Endothelial cell of umbilical vein (primary cell): Measurements from ENCODE around the gene CD27. TPM values are rescaled to one million over a fixed set of nuclear protein-coding genes. Genes with fewer than 3 reads are reported as not detected.

Experiments used
- BruUV-seq: library from RNA; stranded (reverse); fragments of 400-500 nt; replicated peaks from 2 replicates; lab custom pipeline; 2021; lab: Mats Ljungman, UMichigan
- CTCF ChIA-PET: fragments of 300-600, 350-600 bp; sonication (Branson Sonifier 250); formaldehyde crosslinking; loops from one replicate; lab custom pipeline; 2021; ENCODE audit warnings: antibody characterized with exemption, inconsistent platforms; lab: Charles Lee
- POLR2A ChIA-PET: fragments of 300-600, 350-600 bp; sonication (Branson Sonifier 250); formaldehyde crosslinking; loops from one replicate; lab custom pipeline; 2021; ENCODE audit warnings: antibody characterized with exemption, inconsistent platforms; lab: Charles Lee
- DNase-seq: peaks from one replicate; pipeline ENCODE4 v3.0.0-alpha.2; 2011; ENCODE audit warnings: low read depth, low spot score
- FAIRE-seq: peaks from 2 replicates; lab custom pipeline; 2011; peaks lifted over from hg19 to GRCh38; lab: Jason Lieb, UNC
- H2AFZ ChIP-seq: 2 replicates; pipeline ENCODE4 v1.6.0; 2012; ENCODE audit warnings: low read depth, low read length, control low read depth, inconsistent platforms
- H3K27ac ChIP-seq: 2 replicates; pipeline ENCODE4 v1.5.1; 2011; ENCODE audit warnings: low read depth, mild to moderate bottlenecking, control low read depth, low read length, moderate library complexity; ENCODE audit not compliant: insufficient read depth
- H3K27me3 ChIP-seq, 2 experiments: 2 replicates each; pipeline versions ENCODE4 v1.6.0 to v1.6.1; 2011; ENCODE audit warnings: low read length in 2 of 2, mixed read lengths in 1 of 2; ENCODE audit not compliant: control insufficient read depth in 2 of 2, insufficient read depth in 2 of 2
- H3K36me3 ChIP-seq, 2 experiments: 2 replicates in 1 of 2; 3 replicates in 1 of 2; pipeline ENCODE4 v1.5.1; 2011; ENCODE audit warnings: low read length in 2 of 2, mild to moderate bottlenecking in 1 of 2, moderate library complexity in 1 of 2; ENCODE audit not compliant: control insufficient read depth in 2 of 2, insufficient read depth in 2 of 2; ENCODE audit errors: extremely low read depth in 1 of 2
- H3K4me1 ChIP-seq: 3 replicates; pipeline ENCODE4 v1.5.1; 2011; ENCODE audit warnings: mild to moderate bottlenecking, low read length; ENCODE audit not compliant: control insufficient read depth, insufficient read depth; ENCODE audit errors: extremely low read depth
- H3K4me2 ChIP-seq: 2 replicates; pipeline ENCODE4 v1.6.1; 2011; ENCODE audit warnings: low read length, control low read depth, mixed read lengths; ENCODE audit not compliant: insufficient read depth
- H3K4me3 ChIP-seq, 3 experiments: fragments of 200-600 bp in 1 of 3; sonication (generic), shearing (Covaris generic) in 1 of 3; replicated peaks in 1 of 3; 2 replicates each; pipeline ENCODE4 v1.5.1; 2011 to 2016; ENCODE audit warnings: control low read depth in 3 of 3, low read length in 3 of 3, mild to moderate bottlenecking in 2 of 3, inconsistent platforms in 1 of 3, low read depth in 1 of 3, moderate library complexity in 1 of 3; ENCODE audit not compliant: insufficient read depth in 1 of 3
- H3K79me2 ChIP-seq: 2 replicates; pipeline ENCODE4 v1.6.0; 2012; ENCODE audit warnings: low read length, inconsistent platforms; ENCODE audit not compliant: control insufficient read depth, insufficient read depth
- H3K9ac ChIP-seq: replicated peaks from 2 replicates; pipeline ENCODE3; 2011; ENCODE audit warnings: low read length, control low read depth; ENCODE audit not compliant: insufficient read depth; ENCODE audit errors: extremely low read depth
- H3K9me1 ChIP-seq: replicated peaks from 3 replicates; pipeline ENCODE4 v1.6.0; 2011; ENCODE audit warnings: mild to moderate bottlenecking, low read length; ENCODE audit not compliant: control insufficient read depth, insufficient read depth; ENCODE audit errors: extremely low read depth
- H3K9me3 ChIP-seq: replicated peaks from 2 replicates; pipeline ENCODE4 v1.5.1; 2012; ENCODE audit warnings: low read length, inconsistent platforms; ENCODE audit not compliant: control insufficient read depth, insufficient read depth
- H4K20me1 ChIP-seq: replicated peaks from 2 replicates; pipeline ENCODE3; 2011; ENCODE audit warnings: mild to moderate bottlenecking, low read length; ENCODE audit not compliant: control insufficient read depth, insufficient read depth; ENCODE audit errors: extremely low read depth
- EZH2 ChIP-seq: IDR thresholded peaks from 2 replicates; pipeline ENCODE4 v1.6.1; 2012; ENCODE audit warnings: borderline replicate concordance, low read depth, mild to moderate bottlenecking, moderate library complexity, low read length, inconsistent platforms; ENCODE audit not compliant: severe bottlenecking
- FOS ChIP-seq: IDR thresholded peaks from 2 replicates; pipeline ENCODE4 v1.6.1; 2011; ENCODE audit warnings: mild to moderate bottlenecking, low read length, moderate library complexity, borderline replicate concordance; ENCODE audit not compliant: insufficient read depth
- GATA2 ChIP-seq: IDR thresholded peaks from 2 replicates; pipeline ENCODE4 v1.7.0; 2011; ENCODE audit warnings: low read depth, mild to moderate bottlenecking, moderate library complexity, mixed read lengths, low read length; ENCODE audit not compliant: insufficient read length, insufficient read depth
- POLR2A ChIP-seq: IDR thresholded peaks from 2 replicates; pipeline ENCODE4 v1.6.1; 2012; ENCODE audit warnings: low read depth, mild to moderate bottlenecking, control low read depth, low read length
- POLR2AphosphoS5 ChIP-seq: IDR thresholded peaks from 2 replicates; pipeline ENCODE4 v1.6.1; 2012; ENCODE audit warnings: low read depth, mild to moderate bottlenecking, control low read depth, low read length, moderate library complexity; ENCODE audit not compliant: insufficient read depth
- dilution Hi-C: fragments of 300-500 bp; cut with MboI; formaldehyde crosslinking; loops from one replicate; pipeline ENCODE4 v1.15.0; 2019; ENCODE audit warnings: low sequenced_read_pairs; ENCODE audit not compliant: extremely low pct_ligation_motif_present
- intact Hi-C: fragments of 100-400 bp; cut with micrococcal nuclease; formaldehyde crosslinking; loops from one replicate; pipeline ENCODE4 v1.10.0; 2022
- polyA plus RNA-seq, 4 experiments: library from polyadenylated mRNA; depleted of rRNA in 3 of 4; stranded (reverse) in 3 of 4; unstranded in 1 of 4; fragments of >200 nt; gene quantifications; 2 replicates each; pipeline versions ENCODE4 v1.2.1 to v1.2.3, GENCODE V29; 2011 to 2012; ENCODE audit warnings: missing spikeins in 1 of 4
- total RNA-seq: library from RNA; stranded (reverse); gene quantifications from 2 replicates; pipeline ENCODE4 v1.2.3, GENCODE V29; 2021
- TF ChIP-seq, protein P1 (sequence below): IDR thresholded peaks from 2 replicates; pipeline ENCODE4 v1.6.1; 2011; ENCODE audit not compliant: insufficient read depth, insufficient read length
- TF ChIP-seq, protein P2 (sequence below), 2 donors: IDR thresholded peaks; 1 replicate in 1 of 2; 2 replicates in 1 of 2; pipeline ENCODE4 v1.5.1; 2011; ENCODE audit warnings: low read length in 2 of 2, mild to moderate bottlenecking in 2 of 2, moderate library complexity in 2 of 2, control low read depth in 1 of 2, inconsistent platforms in 1 of 2, low read depth in 1 of 2; ENCODE audit not compliant: insufficient read depth in 1 of 2; ENCODE audit errors: extremely low read depth in 1 of 2

CD27 gene
- total and polyA plus RNA-seq, 2 donors (not counting 3 experiments of a cell fraction or from before 2014, with no cell fraction given): not detected

DNA sequence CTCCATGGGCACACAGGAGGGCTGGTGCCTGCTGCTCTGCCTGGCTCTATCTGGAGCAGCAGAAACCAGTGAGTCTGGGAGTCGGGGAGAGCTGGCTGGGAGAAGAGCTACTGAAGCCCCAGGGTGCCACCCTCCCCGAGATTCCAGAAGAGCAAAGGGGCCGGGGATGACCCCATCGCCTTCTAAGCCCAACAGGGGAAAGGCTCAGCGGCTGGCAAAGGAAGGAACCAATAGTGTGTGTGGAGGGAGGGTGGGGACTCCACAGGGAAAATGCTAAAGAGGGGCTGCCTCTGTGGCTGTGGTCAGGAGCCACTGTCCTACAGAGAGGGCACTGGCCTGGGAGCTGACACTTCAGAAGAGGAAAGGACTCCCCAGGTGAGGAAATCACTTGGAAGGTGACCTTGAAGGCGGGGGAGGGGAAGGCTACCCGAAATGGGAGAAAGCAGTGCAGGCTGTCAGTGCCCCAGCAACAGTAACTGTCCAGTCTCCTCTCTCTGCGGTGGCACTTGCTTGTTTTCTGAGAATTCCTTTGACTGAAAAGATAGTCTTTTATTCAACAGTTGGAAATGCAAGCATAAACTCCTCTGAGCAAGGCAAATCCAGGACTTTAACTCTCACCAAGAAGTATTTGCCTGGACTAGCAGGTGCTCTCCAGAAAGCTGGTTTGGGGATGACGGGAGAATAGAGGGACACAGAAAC is 7.6 kb downstream of the CD27 start:
- Histone ChIP-seq H3K4me3 (peak overlapping the region; percentile 6 to 51 (median 31)), H3K27me3 (no peaks in the 10 kb centered on the region), H3K9me3 (no peaks in the 10 kb centered on the region), H2AFZ (peak overlapping the region; percentile 79), H3K4me1 (peaks cover 27% of the 10 kb centered on the region), H3K36me3 (peaks cover 0 to 3% of the 10 kb centered on the region in 2 experiments), H4K20me1 (no peaks in the 10 kb centered on the region), H3K79me2 (no peaks in the 10 kb centered on the region), H3K9me1 (no peaks in the 10 kb centered on the region), H3K9ac (peak overlapping the region; percentile 49), H3K4me2 (peak overlapping the region; percentile 62), H3K27ac (peak overlapping the region; percentile 62)
- intact Hi-C loops: loop anchor here (1.0 kb wide), 2 partner anchors 68 to 129 kb away; partner anchors contain the start of gene LTBR
- FAIRE-seq: no peak
- dilution Hi-C loops: no loop called here
- TF ChIP-seq POLR2AphosphoS5: no peak
- TF ChIP-seq POLR2A: peak; percentile 18
- POLR2A ChIA-PET: interaction anchor here (1.7 kb wide), 1 partner anchor 18 kb away, joined by 8 read pairs; the partner anchor contains the start of gene VAMP1
- CTCF ChIA-PET: interaction anchor here (1.3 to 3.0 kb wide), 6 partner anchors 8 to 126 kb away, joined by 3 to 25 read pairs (median 6); no protein-coding TSS in a partner anchor
- peak; percentile 36 for DNase-seq
- BruUV-seq: TSS peak; percentile 35

DNA sequence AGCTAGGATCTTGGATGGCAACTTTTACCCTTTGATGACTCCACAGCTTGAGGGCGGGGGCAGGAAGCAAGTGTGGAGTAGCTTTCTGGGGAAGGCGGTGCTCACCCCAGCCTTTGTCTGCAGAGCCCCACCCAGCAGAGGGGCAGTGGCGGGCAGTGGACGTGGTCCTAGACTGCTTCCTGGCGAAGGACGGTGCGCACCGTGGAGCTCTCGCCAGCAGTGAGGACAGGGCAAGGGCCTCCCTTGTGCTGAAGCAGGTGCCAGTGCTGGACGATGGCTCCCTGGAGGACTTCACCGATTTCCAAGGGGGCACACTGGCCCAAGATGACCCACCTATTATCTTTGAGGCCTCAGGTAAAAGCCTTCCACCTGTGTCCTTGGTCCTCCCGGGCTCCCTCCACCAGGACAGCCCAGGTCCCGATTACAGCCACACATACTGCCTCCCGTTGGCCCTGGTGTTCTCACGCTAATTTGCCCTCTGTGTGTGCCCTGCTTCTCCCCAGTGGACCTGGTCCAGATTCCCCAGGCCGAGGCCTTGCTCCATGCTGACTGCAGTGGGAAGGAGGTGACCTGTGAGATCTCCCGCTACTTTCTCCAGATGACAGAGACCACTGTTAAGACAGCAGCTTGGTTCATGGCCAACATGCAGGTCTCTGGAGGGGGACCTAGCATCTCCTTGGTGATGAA is 8.3 kb downstream of the CD27 start:
- CTCF ChIA-PET: interaction anchor here (1.3 to 3.0 kb wide), 5 partner anchors 9 to 127 kb away, joined by 3 to 25 read pairs (median 5); no protein-coding TSS in a partner anchor
- peak overlapping the region; percentile 79 for H2AFZ ChIP-seq
- H3K9ac ChIP-seq: peak overlapping the region; percentile 49

More for the DNA sequence above, 8.3 kb downstream of the CD27 start:
- Histone ChIP-seq H3K4me3 (peak overlapping the region in 1 of 3 experiments; percentile 51), H4K20me1 (no peaks in the 10 kb centered on the region), H3K27ac (peak overlapping the region; percentile 62), H3K36me3 (peaks cover 0 to 7% of the 10 kb centered on the region in 2 experiments), H3K4me2 (peak overlapping the region; percentile 62), H3K27me3 (no peaks in the 10 kb centered on the region), H3K9me1 (no peaks in the 10 kb centered on the region), H3K79me2 (no peaks in the 10 kb centered on the region), H3K4me1 (peaks cover 27% of the 10 kb centered on the region), H3K9me3 (no peaks in the 10 kb centered on the region)
- FAIRE-seq: peak; percentile 91
- intact Hi-C loops (loop anchor here (1.0 kb wide), 2 partner anchors 69 to 130 kb away; partner anchors contain the start of gene LTBR), dilution Hi-C loops (no loop called here)
- no TSS peak for BruUV-seq
- POLR2A ChIA-PET: interaction anchor here (1.7 kb wide), 1 partner anchor 17 kb away, joined by 8 read pairs; the partner anchor contains the start of gene VAMP1
- TF ChIP-seq POLR2AphosphoS5: peak; percentile 29
- TF ChIP-seq FOS: no peak
- no peak for TF ChIP-seq GATA2
- TF ChIP-seq, protein P1, sequence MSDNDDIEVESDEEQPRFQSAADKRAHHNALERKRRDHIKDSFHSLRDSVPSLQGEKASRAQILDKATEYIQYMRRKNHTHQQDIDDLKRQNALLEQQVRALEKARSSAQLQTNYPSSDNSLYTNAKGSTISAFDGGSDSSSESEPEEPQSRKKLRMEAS: no peak
- no peak for TF ChIP-seq EZH2
- TF ChIP-seq, protein P2, sequence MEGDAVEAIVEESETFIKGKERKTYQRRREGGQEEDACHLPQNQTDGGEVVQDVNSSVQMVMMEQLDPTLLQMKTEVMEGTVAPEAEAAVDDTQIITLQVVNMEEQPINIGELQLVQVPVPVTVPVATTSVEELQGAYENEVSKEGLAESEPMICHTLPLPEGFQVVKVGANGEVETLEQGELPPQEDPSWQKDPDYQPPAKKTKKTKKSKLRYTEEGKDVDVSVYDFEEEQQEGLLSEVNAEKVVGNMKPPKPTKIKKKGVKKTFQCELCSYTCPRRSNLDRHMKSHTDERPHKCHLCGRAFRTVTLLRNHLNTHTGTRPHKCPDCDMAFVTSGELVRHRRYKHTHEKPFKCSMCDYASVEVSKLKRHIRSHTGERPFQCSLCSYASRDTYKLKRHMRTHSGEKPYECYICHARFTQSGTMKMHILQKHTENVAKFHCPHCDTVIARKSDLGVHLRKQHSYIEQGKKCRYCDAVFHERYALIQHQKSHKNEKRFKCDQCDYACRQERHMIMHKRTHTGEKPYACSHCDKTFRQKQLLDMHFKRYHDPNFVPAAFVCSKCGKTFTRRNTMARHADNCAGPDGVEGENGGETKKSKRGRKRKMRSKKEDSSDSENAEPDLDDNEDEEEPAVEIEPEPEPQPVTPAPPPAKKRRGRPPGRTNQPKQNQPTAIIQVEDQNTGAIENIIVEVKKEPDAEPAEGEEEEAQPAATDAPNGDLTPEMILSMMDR (IDR thresholded peaks at IDR 0.05; ENCODE audit: extremely low read depth in 1 of 2, insufficient read depth in 1 of 2, low read depth in 1 of 2, low read length in 2 of 2): no peak
- DNase-seq: no peak
